Activated naive CD4-positive, alpha-beta T cell treated with anti-CD3 and anti-CD28 coated beads, Interleukin-2, amount 50 U/mL, for 16 hours (primary cell): ENCODE results near the gene KLHL42.
"Not testable (repeated sequence)": the region's sequence is repeated elsewhere in the genome, so short reads cannot be mapped to it uniquely, and the experiment has no call there.

ENCODE experiments used
- DNase-seq: peaks from one replicate; pipeline ENCODE4 v3.0.0-alpha.2; 2020

KLHL42 gene, protein sequence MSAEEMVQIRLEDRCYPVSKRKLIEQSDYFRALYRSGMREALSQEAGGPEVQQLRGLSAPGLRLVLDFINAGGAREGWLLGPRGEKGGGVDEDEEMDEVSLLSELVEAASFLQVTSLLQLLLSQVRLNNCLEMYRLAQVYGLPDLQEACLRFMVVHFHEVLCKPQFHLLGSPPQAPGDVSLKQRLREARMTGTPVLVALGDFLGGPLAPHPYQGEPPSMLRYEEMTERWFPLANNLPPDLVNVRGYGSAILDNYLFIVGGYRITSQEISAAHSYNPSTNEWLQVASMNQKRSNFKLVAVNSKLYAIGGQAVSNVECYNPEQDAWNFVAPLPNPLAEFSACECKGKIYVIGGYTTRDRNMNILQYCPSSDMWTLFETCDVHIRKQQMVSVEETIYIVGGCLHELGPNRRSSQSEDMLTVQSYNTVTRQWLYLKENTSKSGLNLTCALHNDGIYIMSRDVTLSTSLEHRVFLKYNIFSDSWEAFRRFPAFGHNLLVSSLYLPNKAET

DNA sequence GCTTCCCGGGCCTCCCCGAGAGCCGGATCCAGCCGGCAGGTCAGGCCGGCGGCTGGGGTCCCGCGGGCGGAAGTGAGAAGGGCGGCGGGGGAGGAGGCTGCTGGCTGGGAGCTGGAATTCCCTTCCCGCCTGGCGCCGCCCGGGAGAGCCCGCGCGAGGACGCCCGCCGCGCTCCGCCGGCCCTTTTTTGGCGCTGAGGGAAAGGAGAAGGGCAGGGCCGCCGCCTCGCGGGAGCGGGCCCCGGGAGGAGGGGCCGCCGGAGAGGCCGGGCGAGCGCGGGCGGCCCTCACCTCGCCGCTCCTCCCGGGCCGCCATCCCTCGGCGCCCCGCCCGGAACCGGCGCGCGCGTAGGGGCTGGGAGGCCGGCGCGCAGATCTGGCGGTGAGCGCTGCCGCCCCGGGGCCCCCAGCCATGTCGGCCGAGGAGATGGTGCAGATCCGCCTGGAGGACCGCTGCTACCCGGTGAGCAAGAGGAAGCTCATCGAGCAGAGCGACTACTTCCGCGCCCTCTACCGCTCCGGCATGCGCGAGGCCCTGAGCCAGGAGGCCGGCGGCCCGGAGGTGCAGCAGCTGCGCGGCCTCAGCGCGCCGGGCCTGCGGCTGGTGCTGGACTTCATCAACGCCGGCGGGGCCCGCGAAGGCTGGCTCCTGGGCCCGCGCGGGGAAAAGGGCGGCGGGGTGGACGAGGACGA is at the start of gene KLHL42, which contains the start of gene MANSC4:
Gene KLHL42, plus strand, starts transcription at position 314 of the 692 bp plus-strand sequence. Its CDS starts 98 bp downstream, at position 412.
Gene MANSC4, minus strand, starts transcription at position 317 of the 692 bp plus-strand sequence. CDS start 8,960 bp downstream, outside the sequence.
- peak; percentile 67 for DNase-seq

DNA sequence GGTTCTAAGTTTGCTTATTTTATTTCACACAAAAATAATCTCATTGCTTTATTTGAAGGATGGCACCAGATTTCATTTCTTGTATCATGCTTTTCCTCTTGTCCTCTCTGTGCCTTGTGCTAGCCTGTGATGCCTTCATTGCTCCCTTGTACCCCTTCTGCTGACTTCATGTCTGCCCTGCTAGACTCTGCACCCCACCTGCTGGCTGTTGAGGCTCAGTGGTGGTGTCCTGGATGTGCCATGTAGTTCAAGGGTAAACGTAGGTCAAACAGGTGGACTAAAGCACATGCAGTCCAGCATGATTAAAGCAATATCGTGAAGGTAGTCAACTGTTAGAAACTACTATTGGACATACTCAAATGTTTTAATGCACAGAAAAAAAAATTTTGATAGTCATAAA is 47.8 kb upstream of the KLHL42 start:
- DNase-seq = no peak

DNA sequence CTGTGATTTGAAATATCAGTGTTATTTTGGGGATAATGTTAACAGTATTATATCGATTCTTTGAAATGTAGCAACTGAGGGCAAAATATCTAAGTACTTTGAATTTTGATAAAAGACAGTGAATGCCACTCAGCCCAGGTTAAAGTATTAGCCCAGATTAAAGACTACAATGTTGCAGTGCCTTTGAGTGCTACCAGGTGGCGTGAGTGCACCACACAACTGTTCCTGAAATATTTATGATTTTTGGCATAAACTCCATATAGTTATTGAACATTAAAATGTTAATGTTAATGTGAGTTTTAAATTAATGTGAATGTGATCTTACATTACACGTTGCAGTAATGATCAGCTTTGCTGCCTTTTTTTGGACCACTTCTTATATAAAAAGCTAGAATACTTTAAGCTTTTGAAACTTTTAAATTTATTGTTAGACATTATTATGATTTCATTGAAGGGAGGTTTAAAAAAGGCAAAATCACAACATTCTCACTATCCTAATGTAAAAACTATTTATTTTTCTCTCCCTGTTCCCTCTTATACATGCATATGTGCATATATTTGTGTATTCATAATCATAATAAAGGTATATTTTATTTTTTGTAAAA is 46.9 kb upstream of the KLHL42 start:
- DNase-seq = peak; percentile 26

DNA sequence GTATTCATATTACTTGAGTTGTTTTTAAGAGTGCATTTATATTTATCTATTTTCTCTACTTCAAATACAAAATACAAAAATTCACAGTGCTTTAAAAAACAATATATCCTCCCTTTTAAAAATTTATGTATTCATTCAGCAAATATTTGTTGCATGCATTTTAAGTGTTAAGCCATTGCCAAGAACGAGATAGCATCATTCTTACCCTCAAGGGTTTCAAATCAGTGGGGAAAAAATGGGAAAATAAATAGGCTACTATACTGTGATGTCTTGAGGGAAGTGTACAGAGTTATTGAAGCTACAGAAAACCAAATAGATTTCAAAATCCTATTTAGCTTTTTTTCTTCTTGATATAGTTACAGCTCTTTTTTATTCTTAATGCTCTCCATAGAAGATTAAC is 46.2 kb upstream of the KLHL42 start:
- no peak for DNase-seq

DNA sequence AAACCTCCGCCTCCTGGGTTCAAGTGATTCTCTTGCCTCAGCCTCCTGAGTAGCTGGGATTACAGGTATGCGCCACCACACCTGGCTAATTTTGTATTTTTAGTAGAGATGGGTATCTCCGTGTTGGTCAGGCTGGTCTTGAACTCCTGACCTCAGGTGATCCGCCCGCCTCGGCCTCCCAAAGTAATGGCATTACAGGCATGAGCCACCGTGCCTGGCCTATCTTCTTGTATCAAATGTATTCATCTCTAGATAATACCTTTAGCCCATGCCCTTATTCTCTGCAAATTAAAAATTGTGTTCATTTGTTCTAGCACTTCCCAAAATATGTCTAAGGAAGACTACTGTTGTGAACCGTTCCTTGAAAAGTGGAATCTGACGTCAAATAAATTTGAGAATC is 45.7 kb upstream of the KLHL42 start:
- not testable (repeated sequence) for DNase-seq

DNA sequence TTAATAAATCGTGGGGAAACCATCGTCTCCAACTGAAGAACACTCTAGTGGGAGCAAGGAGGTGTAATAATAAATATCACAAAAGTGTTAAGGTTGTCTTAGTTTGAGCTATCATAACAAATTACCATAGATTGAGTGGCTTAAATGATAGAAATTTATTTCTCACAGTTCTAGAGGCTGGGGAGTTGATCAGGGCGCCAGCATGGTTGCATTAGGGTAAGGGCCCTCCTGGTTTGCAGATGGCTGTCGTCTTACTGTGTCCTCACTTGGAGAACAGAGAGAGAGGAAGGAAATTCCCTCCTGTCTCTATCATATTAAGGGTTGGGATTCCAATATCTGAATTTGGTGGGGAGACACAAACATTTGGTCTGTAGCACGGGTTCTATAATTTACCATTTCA is 36.4 kb upstream of the KLHL42 start:
- no peak for DNase-seq

DNA sequence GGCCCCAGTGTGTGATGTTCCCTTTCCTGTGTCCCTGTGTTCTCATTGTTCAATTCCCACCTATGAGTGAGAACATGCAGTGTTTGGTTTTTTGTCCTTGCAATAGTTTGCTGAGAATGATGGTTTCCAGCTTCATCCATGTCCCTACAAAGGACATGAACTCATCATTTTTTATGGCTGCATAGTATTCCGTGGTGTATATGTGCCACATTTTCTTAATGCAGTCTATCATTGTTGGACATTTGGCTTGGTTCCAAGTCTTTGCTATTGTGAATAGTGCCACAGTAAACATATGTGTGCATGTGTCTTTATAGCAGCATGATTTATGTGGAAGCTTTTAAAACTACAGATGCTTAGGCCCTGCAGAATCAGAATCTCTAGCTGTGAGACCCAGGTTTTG is 34.3 kb upstream of the KLHL42 start:
- not testable (repeated sequence) for DNase-seq

DNA sequence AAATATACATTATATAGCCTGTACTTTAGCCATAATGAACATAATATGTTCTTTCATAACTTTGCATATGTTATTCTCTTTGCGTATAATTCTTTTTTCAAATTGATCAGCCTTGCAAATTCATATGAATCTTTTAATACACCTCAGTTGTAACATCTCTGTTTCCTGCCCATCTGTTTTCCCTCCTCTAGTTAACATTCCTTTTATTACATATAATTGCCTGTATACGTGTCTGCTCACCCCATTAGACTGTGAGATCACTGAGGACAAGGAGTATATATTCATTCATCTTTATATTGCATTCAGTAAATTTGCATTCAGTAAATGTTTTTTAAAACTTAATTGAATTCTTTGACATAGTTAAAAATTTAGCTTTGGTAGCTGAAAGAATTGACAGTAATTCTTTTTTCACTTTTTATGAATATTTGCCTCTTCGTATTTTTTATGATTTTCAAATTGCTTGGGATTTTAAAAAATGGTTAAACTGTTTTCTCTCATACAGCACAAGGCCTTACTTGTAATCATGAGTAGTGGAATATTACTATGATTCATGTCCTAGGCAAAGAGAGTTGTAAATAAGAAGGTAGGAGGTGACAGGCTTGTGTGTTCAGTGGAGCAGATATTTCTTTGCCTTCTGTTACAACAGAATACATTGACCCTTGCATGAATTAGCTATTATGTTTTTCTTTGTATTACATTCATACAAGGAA is 32.8 kb upstream of the KLHL42 start:
- DNase-seq = no peak

DNA sequence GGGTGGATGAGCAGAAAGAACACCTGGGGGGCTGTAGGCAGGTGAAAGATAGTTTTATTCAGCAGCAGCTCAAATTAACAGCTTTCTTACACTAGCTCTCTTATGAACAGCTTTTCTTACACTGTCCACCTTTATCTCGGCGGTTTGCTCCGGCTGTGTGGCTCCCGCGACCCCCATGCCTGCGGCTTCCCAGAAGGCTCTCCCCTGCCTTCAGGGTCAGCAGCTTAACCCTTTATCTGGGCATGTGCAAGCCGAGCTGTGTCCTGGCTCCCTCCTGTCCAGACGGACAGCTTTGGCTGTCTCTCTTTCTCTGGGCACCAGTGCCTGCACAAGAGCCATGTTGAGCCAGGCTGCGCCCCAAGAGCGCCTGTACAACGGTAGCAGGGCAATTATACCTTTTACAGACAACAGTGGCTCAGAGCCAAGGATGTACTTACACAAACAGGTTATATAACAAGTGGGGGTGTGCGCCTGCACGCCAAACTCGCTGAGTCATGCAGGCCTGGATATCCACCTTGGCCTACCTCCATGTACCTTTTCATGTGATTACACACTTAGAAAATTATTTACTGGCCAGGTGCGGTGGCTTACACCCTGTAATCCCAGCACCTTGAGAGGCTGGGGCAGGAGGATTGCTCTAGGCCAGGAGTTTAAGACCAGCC is 28.5 kb upstream of the KLHL42 start:
- no peak for DNase-seq

DNA sequence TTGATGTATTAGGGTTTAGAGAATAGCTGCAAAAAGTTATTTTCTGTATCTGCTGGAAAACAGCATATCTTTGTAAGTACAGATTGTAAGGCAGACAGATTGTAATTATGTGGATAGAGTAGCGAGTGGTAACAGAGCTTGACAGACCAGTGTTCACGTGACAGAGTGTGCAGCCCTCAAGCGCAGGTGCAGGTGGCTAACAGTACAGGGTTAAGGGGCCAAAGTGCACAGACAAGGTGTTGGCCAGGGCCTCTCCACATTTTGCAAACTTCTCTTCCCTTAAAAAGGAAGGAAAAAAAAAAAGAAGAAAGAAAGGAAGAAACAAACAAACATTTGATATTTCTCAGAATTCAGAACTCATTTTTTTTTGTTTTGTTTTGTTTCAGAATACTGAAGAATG is 25.2 kb upstream of the KLHL42 start:
- no peak for DNase-seq

DNA sequence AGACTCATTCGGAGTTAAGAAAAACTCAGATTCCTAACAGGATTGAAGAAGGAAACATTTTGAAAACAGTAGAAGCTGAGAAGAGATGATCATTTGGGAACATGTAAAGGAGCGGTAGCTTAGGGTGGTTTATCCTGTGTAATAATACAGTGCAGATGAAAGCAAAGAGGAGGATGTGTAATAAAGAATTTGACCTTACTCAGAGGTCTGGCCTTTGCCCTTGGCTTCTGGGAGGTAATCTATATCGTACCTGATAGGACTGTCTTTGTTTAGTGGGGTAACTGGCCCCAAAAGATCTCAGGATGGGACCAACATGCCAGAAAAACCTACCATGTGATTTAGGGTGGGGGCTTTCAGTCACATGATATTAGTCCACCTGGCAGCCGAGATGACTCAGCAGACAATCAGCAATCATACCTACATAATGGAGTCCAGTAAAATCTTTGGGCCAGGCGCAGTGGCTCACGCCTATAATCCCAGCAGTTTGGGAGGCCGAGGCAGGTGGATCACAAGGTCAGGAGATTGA is 23.3 kb upstream of the KLHL42 start:
- DNase-seq = no peak

DNA sequence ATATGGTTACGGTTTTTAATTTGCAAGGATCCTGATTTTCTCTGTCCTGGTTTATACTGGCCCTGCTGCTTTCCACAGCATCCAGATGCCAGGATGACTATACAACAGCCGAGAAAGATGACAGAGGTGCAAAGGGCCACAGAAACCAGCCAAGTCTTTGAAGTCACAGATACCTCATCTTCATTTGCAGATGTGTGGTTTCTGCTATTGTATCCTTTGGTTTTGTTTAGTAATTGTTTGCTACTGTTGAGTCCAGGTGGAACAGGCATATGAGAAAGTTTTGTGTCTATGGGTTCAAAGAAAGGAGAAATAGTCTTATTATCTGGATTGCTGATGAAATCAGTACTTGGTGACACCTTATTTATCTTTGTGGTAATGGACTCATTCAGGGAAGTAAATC is 17.3 kb upstream of the KLHL42 start:
- DNase-seq = no peak

DNA sequence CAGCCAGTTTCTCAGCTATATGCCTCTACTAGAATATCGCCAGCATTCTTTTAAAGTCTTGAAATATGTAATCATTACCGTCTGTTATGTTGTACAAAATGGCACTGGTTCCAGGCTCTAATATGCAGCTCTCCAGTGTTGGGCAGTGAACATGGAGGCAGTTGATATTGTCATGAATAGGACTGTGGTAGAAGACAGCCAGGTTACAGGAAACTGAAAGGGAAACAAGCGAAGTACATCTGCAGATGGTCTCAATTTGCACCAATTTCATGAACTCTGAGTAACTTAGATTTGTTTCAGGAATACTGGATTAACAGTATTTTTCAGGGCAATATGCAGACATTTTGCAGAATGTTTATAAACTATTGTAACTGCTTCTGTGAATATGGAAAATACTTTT is 13.4 kb upstream of the KLHL42 start:
- no peak for DNase-seq

DNA sequence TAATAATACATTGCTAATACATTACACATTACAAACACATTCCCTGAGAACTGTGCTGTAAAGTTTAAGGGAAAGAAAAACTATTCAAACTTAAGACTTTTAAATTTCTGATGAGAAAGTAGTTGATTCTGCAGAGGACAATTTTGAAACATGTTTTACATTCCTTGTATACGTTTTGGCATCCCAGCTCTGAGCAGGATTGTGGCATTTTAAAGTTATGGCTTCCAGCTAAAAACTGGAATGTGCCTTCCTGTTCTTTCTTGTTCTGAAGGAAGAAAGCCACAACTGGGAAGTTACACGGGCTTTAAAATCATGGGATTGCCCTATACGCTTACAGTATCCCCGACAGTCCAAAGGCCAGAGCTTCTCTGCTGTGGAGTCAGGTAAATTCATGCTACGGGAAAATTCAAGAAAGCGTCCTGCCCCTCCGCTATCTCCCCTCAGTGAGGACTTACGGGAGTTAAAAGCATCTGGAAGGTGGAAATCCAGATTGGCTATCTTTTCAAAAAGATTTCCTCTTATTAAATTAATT is 10.8 kb upstream of the KLHL42 start:
- no peak for DNase-seq

DNA sequence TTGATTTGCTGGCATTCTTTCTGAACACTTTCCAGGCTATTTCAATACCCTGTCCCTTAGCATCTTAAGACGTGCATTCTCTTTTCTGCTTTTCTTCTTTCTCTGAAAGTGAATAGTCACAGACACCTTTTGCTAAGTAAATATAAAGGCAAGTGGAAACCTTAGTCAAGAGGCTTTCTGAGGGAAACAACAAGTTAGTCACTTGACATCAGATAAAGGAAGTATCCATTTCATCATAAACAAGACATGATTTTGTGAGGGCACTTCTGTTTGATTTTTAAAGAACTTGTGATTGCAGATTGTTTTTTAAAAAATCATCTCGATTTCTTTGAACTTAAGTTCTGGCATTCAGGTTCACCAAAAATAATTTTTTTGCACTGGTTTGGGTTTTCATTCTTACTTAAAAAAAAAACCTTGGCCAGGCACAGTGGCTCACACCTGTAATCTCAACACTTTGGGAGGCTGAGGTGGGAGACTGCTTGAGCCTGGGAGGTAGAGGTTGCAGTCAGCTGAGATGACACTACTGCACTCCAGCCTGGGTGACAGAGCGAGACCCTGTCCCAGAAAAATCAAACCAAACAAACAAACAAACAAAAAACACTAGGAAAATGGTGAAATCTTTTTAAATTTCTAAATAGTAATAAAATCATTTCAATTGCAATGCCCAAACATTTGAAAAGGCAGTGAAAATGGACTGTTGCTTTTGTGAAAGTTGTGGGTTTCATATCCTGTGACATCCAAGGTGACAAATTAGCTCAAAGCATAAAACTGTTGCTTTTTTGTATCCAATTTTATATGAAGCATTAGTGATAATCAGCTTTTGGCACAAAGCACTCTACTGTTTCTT is 8.3 kb upstream of the KLHL42 start:
- no peak for DNase-seq

DNA sequence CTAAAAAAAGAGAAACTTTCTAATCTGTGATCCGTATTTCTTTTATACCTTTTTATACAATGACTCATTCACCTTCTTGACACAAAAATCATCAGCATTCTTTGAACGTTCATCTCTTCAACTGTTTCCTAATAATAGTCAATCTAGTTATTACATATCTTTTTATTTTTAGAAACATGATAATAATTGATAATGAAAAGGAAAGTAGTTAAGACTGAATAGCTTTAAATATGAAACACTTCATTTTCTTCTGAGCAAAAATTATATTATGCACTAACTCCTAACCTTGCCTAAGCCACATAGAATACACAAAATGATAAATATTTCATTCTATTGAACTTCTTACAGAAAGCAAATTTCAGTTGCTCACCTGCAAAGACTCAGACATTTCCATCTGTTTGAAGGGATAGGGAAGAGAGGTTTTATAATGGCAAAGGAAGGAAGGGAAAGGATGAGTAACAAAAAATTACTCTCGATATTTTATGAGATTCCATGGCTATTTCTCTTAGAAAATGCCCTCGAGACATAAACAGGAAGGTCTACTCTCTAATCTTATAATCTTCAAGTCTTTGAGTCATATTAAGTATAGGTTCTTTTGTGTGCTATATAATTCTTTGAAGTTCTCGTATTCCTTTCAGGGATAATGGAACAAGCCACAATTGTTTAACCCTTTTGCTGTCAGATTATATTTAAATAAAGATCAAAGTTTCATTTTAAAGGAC is 7.5 kb upstream of the KLHL42 start:
- no peak for DNase-seq

DNA sequence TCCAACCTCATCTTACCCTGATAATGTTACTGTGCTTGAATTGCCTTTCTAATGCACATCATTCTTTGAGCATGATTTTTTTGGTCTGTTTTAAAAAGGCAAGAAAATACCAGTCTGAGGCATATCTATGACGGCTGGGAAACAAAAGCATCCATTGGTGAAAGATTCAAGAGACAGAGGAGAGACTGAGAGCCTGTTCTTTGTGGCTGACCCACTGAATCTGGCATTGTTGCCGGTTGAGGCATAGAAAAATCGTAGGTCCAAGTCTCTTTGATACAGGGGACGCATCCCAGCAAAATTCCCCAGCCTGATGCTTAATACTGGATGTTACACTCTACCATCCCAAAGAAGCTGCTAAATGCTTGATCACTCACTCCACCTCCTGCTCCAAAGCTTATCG is 2.9 kb upstream of the KLHL42 start:
- DNase-seq = no peak

DNA sequence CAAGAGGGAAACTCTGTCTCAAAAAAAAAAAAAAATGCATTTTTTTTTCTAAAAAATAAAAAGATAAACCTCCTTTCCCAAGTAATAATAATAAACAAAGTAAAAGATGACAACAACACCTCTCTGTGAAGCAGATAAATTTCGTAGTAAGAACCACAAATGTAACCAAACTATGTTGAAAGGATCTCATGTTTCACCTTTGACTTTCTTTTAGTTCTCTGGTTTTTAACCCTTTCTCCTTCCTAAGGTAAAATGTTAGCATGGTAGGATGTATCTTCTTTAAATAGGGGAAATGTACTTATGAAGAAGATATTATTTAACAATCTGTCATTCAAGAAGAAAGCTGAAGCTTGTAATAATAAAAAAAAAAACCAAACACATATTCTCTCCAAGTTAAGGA is 1.8 kb upstream of the KLHL42 start:
- no peak for DNase-seq

DNA sequence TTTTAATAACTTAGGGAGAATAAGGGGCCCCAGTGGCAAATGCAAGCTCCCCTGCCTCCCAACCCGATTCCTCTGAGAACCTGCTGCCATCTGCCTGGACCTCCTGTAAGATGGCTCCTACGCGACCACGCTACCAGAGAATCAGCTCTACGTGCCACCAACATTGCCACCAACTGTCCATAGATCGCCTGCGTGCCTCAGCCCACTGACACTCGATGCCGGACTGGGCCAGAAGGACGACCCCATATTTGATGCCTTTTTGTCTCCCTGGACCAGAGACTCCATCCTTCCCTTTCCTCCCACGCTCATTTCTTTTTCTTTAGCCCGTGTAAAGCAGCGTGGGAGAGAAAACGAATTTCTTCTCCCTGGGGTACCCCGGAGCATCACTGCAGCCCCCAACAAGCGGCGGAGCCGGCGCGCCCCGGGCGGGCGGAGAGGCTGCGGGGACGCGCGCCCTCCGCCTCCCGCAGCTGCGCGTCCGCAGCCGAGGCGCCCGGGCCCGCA is 565 bp upstream of the KLHL42 start:
- DNase-seq = peak; percentile 14
